Measurements from ENCODE around the gene COG5. TPM values are rescaled to one million over a fixed set of nuclear protein-coding genes. Genes with fewer than 3 reads are reported as not detected.

The COG5 gene
- total RNA-seq, 1 donor: 53.8 TPM

DNA sequence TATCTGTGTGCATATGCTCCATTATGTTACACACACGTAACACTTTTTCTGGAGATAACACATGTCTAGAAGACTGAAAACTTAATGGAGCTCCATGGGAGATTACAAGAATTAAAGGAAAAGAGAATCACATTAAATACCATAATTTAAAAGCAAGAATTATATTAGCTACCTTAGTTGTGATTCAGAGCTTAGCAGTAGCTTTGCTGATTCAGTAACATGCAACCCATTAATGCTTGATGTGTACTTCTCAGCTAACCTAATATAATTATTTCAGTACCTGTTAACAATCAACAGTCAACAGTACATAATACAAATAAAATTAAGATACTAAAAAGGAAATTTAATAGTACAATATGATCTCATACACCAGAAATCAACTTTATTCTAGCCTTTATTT, 167.6 kb downstream of the COG5 start:
- DNase-seq (ENCODE audit: low read depth): no peak
- H3K4me3 ChIP-seq (ENCODE audit: low read depth, low read length): no peak overlapping the region
- TF ChIP-seq, protein P1, sequence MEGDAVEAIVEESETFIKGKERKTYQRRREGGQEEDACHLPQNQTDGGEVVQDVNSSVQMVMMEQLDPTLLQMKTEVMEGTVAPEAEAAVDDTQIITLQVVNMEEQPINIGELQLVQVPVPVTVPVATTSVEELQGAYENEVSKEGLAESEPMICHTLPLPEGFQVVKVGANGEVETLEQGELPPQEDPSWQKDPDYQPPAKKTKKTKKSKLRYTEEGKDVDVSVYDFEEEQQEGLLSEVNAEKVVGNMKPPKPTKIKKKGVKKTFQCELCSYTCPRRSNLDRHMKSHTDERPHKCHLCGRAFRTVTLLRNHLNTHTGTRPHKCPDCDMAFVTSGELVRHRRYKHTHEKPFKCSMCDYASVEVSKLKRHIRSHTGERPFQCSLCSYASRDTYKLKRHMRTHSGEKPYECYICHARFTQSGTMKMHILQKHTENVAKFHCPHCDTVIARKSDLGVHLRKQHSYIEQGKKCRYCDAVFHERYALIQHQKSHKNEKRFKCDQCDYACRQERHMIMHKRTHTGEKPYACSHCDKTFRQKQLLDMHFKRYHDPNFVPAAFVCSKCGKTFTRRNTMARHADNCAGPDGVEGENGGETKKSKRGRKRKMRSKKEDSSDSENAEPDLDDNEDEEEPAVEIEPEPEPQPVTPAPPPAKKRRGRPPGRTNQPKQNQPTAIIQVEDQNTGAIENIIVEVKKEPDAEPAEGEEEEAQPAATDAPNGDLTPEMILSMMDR (IDR thresholded peaks at IDR 0.05; ENCODE audit: insufficient read depth, low read length): no peak

- TF ChIP-seq, protein P1 (IDR thresholded peaks at IDR 0.05; ENCODE audit: insufficient read depth, low read length): no peak
- DNase-seq (ENCODE audit: low read depth): peak; percentile 76
Observed at GRCh38 chr7:107394831-107395230, 168.9 kb downstream of the COG5 start.

GRCh38 chr7:107394276-107394675, 169.4 kb downstream of the COG5 start:
- TF ChIP-seq, protein P1 (IDR thresholded peaks at IDR 0.05; ENCODE audit: insufficient read depth, low read length): no peak
- no peak overlapping the region for H3K4me3 ChIP-seq (ENCODE audit: low read depth, low read length)
- DNase-seq (ENCODE audit: low read depth): peak; percentile 79

More at GRCh38 chr7:107394831-107395230, 168.9 kb downstream of the COG5 start:
- no peak overlapping the region for H3K4me3 ChIP-seq (ENCODE audit: low read depth, low read length)

DNA sequence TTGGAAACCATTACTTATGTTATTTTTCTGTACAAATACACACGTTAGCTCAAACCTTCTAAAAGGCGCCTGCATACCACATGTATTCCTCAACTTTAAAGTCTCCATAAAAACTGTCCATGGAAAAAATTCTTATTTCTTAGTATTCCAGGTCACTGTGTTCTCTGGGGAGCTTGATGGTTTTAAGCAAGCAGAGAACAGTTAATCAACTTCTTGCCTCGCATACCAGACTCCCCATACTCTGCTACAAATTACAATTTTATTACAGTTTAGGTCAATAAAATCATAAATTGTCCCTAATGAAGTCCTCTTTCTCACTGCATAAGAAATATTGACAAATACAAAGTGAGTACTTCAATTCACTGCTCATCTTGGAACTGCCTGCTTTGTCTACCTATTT, 170.9 kb downstream of the COG5 start:
- TF ChIP-seq, protein P1 (IDR thresholded peaks at IDR 0.05; ENCODE audit: insufficient read depth, low read length): no peak
- no peak overlapping the region for H3K4me3 ChIP-seq (ENCODE audit: low read depth, low read length)
- DNase-seq (ENCODE audit: low read depth): no peak

DNA sequence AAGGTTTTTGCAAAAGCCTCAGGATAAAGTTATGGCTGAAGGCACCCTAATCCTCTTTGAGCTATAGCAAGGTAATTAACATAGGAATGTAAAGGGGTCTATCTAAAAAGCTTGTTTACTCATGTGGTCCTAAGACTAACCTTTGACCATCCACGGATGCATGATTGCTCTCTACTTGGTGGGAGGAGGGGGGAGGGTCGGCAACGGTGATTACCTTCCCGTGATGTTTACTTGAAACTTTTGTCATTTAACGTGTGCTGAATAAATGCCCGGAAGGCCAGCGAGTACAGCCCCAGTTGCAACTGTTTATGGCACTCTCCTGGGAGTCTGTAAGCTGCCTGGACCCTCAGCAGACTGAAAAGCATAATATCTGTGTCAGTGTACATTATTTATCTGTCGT, 172.8 kb downstream of the COG5 start:
- TF ChIP-seq, protein P1 (IDR thresholded peaks at IDR 0.05; ENCODE audit: insufficient read depth, low read length): no peak
- H3K4me3 ChIP-seq (ENCODE audit: low read depth, low read length): no peak overlapping the region
- DNase-seq (ENCODE audit: low read depth): no peak

GRCh38 chr7:107388604-107389003, 175.1 kb downstream of the COG5 start:
- H3K4me3 ChIP-seq (ENCODE audit: low read depth, low read length): no peak overlapping the region
- DNase-seq (ENCODE audit: low read depth): no peak
- TF ChIP-seq, protein P1 (IDR thresholded peaks at IDR 0.05; ENCODE audit: insufficient read depth, low read length): no peak

DNA sequence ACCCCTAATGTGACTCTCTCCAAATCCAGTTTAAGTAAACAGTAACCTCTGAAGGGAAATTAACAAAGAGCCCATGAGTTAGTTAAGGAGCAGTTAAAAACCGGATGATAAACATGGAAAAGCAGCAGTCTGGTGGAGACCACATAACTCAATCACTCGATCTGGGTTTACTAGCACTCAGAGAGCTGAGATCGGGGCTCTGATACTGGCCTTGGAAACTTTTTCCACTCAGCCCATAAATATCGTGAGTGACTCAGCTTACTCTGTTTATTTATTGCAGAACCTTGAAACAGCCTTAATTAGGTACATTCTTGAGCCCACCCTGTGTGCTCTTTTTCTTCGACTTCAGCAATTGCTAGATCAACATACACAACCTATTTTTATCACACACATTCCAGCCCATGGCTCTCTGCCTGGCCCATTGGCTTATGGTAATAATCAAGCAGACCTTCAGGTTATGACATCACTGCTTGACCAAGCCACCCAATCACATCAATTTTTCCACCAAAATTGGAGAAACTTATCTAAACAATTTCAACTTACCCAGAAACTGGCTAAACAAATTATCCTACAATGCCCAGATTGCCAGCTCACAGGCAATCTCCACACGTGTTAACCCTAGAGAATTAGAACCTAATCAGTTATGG, 176.0 kb downstream of the COG5 start:
- H3K4me3 ChIP-seq (ENCODE audit: low read depth, low read length): no peak overlapping the region
- peak; percentile 76 for DNase-seq (ENCODE audit: low read depth)
- TF ChIP-seq, protein P1 (IDR thresholded peaks at IDR 0.05; ENCODE audit: insufficient read depth, low read length): no peak
